ENCODE measurements around the gene IGFN1.

IGFN1 gene

DNA sequence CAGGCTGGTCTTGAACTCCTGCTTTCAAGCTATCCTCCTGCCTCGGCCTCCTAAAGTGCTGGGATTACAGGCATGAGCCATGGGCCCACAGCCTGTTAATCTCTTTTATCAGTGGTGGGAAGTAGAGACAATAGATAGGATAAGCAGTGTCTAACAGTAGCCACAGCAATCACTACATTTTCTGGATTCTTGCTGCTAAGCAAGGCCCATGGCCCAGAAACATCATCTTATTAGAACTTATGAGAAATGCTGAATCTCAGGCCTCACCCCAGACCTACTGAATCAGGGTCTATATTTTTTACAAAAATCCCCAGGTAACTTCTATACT, 29.7 kb downstream of the IGFN1 start:
- TF ChIP-seq, protein P1, sequence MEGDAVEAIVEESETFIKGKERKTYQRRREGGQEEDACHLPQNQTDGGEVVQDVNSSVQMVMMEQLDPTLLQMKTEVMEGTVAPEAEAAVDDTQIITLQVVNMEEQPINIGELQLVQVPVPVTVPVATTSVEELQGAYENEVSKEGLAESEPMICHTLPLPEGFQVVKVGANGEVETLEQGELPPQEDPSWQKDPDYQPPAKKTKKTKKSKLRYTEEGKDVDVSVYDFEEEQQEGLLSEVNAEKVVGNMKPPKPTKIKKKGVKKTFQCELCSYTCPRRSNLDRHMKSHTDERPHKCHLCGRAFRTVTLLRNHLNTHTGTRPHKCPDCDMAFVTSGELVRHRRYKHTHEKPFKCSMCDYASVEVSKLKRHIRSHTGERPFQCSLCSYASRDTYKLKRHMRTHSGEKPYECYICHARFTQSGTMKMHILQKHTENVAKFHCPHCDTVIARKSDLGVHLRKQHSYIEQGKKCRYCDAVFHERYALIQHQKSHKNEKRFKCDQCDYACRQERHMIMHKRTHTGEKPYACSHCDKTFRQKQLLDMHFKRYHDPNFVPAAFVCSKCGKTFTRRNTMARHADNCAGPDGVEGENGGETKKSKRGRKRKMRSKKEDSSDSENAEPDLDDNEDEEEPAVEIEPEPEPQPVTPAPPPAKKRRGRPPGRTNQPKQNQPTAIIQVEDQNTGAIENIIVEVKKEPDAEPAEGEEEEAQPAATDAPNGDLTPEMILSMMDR (IDR thresholded peaks at IDR 0.05; ENCODE audit: control insufficient read depth, extremely low read depth, insufficient read depth): no peak
- no peak overlapping the region for H3K4me3 ChIP-seq (ENCODE audit: low read depth, low read length)
- DNase-seq (ENCODE audit: low read depth): no peak

DNA sequence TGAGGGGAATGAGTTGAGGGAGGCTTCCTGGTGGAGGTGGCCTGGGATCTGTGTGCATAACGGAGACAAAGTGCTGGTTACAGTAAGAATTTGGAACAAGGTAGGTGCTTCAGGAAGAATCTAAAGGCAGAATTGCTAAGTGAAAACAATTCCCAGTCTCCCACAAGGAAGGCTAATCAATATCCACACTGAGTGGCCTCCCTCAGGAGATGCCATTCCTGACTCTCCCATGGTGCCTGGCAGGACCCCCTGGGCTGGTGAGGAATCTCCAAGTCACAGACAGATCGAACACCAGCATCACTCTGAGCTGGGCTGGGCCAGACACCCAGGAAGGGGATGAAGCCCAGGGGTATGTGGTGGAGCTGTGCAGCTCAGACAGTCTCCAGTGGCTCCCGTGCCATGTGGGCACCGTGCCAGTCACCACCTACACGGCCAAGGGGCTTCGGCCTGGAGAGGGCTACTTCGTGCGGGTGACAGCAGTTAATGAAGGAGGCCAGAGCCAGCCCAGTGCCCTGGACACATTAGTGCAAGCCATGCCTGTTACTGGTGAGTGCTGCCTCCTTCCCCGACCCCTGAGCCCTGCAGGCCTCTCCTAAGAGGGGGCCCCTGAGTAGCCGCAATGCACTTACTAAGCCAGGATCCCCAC, 30.7 kb downstream of the IGFN1 start:
- H3K4me3 ChIP-seq (ENCODE audit: low read depth, low read length): no peak overlapping the region
- no peak for DNase-seq (ENCODE audit: low read depth)
- TF ChIP-seq, protein P1 (IDR thresholded peaks at IDR 0.05; ENCODE audit: control insufficient read depth, extremely low read depth, insufficient read depth): no peak

DNA sequence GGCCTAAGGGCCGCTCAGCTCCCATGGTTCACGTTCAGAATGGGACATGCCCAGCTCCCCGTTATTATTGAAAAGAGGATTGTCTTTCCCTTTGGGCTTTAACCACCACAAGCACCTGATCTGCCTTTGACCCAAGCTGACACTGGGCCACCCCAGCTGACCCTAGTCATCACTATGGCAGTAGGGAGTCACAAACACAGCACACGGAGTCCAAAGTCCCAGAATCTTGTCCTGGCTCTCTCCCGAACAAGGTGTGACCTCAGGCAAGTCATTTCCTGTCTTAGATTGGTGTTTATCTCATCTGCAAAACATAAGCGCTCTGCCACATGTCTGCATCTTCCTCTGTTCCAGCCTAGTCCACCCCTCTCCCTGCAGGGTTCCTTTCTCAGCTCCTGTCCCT, 31.5 kb downstream of the IGFN1 start:
- H3K4me3 ChIP-seq (ENCODE audit: low read depth, low read length): no peak overlapping the region
- DNase-seq (ENCODE audit: low read depth): no peak
- TF ChIP-seq, protein P1 (IDR thresholded peaks at IDR 0.05; ENCODE audit: control insufficient read depth, extremely low read depth, insufficient read depth): no peak

DNA sequence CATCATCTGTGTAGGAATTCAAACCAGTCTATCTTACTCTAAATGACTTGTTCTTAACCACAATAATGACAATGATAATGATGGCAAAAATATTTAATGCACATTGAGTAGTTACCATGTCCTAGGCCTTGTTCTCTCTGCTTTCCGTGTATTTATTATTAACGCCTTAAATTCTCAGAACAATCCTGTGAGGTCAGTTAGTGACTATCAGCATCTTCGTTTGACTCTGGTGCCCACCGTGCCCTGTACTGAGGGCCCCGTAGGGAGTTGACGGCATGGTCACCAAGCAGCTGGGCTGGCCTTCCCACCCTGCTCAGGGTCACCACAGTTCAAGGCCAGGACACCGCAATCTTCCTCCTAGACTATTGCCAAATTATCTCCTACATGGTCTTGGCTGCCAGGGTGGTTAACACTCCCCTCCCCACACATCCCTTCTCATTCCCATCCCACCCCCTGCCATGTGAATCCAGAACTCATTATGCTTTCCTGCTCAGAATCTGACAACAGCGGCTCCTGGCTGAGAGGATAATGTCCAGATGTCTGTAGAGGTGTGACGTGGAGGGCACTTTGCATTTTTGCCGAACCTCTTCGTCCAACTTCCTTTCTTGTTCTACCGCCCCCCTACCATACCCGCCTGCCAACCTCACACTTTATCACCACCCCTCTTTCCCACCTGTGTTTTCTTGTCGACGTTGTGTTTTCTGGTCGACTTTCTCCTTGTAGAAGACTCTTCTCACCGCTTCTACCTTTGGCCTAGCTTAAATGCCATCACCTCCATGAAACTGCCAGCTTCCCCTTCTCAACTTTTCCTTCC, 33.4 kb downstream of the IGFN1 start:
- H3K4me3 ChIP-seq (ENCODE audit: low read depth, low read length): no peak overlapping the region
- TF ChIP-seq, protein P1 (IDR thresholded peaks at IDR 0.05; ENCODE audit: control insufficient read depth, extremely low read depth, insufficient read depth): no peak
- no peak for DNase-seq (ENCODE audit: low read depth)

DNA sequence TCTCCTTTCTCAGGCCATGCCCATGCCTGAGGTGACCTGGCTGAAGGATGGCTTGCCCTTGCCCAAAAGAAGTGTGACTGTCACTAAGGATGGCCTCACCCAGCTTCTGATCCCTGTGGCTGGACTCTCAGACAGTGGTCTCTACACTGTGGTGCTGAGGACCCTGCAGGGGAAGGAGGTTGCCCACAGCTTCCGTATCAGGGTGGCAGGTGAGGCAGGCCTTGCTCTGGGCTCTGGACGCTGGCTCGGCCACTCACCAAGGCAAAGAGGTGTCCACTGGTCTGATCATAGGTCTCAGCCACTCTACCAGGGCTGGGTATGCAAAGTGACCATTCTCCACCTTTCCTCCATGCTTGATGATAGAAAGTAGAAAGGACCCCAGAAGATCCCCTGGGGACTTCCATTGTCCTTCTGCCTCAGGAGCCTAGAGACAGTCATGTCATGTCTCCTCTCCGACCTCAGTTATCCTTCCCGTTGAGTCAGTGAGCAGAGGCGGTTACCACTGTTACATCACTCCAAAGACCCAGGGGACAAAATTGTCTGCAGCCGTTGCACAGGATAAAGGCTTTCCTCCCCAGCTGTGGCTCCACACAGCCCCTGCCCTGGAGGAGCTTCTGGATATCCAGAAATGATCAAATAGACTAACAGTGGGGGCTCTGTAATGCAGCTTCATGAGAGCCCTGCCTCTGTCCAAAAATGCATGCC, 34.2 kb downstream of the IGFN1 start:
- TF ChIP-seq, protein P1 (IDR thresholded peaks at IDR 0.05; ENCODE audit: control insufficient read depth, extremely low read depth, insufficient read depth): no peak
- H3K4me3 ChIP-seq (ENCODE audit: low read depth, low read length): no peak overlapping the region
- no peak for DNase-seq (ENCODE audit: low read depth)

DNA sequence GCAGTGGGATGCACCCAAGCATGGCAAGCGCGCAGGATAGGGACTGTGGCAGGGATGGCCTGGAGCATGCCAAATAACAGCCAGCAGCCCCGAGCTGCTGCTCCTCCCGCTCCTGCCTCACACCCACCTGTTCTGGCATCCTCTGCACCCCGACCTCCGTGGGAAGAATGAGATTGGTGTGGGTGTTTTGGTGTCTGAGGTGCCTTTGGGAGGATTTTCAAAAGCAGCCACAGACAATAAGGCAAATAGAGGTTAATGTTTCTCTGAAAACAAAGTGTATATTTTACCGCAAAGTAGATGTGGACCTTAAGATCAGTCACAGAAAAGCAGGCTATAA, 35.5 kb downstream of the IGFN1 start:
- DNase-seq (ENCODE audit: low read depth): no peak
- no peak overlapping the region for H3K4me3 ChIP-seq (ENCODE audit: low read depth, low read length)
- TF ChIP-seq, protein P1 (IDR thresholded peaks at IDR 0.05; ENCODE audit: control insufficient read depth, extremely low read depth, insufficient read depth): no peak

All from LNCaP clone FGC (cell line).